ENCODE measurements around the gene ITGA7.

The ITGA7 gene

DNA sequence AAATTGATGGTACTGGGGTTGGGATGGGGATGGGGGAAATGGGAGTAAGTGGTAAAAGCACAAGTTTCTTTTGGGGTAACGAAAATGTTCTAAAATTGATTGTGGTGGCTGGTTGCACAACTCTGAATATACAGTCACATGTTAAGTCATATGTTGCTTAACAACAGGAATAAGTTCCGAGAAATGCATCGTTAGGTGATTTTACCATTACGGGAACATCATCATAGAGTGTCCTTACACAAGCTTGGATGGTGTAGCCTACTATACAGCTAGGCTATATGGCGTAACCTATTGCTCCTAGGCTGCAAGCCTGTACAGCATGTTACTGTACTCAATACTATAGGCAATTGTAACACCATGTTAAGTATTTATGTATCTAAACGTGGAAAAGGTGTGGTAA, 31.0 kb downstream of the ITGA7 start:
- peak; percentile 14 for DNase-seq

- no peak for DNase-seq
Observed at GRCh38 chr12:55675666-55676065, 32.0 kb downstream of the ITGA7 start.

GRCh38 chr12:55673638-55674037, 34.1 kb downstream of the ITGA7 start:
- DNase-seq = no peak

DNA sequence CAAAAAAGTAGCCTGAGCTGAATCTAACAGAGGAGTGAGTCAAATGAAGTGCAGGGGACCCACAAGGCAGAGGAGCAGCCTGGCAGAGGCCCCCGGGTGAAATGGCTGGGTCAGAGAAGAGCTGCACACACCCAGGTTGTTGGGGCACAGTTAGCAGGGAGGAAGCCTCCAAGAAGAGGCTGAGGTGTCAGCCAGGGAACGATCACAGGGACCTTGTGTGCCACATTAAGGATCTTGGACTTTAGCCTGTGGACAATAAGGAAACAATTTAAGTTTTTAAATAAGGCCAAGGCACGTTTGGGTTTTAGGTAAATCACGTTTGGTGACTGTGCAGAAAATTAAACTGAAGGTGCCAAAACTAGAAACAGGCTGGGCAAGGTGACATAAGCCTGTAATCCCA, 36.0 kb downstream of the ITGA7 start:
- DNase-seq = no peak

DNA sequence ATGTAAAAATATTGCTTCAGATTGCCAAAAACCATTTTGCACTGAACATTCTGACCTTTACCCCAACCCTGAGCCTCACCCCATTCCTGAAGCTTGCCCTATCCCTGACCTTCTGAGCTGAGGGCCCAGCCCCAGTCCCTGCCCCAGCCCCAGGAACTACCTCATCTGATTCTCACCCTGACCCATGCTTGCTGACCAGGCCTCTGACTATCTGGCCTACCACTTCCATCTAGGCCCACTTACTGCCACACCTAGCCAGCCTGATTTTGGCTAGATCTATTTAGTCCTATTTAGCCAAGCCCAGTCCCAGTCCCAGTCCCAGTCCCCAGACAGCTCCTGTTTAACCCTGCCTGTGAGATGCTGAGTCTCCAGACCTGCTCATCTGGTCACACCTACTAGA, 37.4 kb downstream of the ITGA7 start:
- DNase-seq = no peak

GRCh38 chr12:55666508-55666907, 41.2 kb downstream of the ITGA7 start:
- DNase-seq = no peak

GRCh38 chr12:55664826-55665225, 42.9 kb downstream of the ITGA7 start:
- DNase-seq = no peak

DNA sequence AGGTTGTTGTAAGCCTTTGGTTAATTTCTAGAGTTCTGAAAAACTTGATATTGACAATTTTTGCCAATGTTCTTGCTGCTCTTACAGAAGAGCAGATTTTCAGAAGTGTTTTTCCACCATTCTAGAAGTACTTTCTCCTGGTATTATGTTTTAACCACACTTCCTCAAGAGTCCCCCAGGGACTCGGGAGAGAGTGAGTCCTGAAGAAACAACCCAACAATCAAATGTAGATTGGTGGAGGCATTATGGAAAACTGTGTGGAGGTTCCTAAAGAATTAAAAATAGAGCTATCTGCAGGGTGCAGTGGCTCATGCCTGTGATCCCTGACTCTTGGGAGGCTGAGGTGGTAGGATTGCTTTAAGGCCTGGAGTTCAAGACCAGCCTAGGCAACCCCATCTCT, 44.3 kb downstream of the ITGA7 start:
- DNase-seq = no peak

GRCh38 chr12:55659486-55660385, 48.0 kb downstream of the ITGA7 start:
- peak; percentile 71 for DNase-seq

DNA sequence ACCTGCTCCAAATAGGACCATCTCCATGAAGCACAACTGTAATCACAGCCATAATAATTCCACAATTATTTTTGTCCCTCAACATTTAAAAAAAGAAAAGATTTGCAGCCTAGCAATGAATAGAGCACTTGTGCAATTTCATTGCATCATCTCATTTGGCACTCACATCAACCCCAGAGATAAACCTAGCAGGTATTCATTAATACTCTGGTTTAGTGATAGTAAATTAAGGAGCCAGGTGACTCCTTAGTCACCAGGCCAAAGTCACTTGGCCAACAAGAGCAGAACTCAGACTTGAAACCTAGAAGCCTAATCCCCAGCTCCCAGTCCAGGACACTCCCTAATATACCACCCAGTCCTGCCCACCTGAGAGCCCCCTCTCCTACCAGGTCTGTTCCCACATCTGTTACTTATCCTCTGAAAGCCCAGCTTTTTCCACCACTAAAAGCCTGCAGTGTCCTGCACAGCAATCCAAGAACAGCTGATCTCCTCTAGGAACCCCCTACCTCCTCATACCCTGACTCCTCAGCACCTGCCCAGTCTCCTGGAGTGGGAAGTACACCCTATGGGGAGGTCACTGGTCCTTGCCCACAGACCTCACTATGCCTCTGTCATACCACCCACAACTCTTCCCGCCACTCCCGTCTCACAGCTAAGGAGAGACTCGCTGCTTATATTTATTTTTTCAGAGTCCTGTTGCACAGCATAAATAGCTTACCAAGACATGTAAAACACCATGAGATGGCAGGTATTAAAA, 48.9 kb downstream of the ITGA7 start:
- no peak for DNase-seq

GRCh38 chr12:55658212-55658611, 49.5 kb downstream of the ITGA7 start:
- no peak for DNase-seq

DNA sequence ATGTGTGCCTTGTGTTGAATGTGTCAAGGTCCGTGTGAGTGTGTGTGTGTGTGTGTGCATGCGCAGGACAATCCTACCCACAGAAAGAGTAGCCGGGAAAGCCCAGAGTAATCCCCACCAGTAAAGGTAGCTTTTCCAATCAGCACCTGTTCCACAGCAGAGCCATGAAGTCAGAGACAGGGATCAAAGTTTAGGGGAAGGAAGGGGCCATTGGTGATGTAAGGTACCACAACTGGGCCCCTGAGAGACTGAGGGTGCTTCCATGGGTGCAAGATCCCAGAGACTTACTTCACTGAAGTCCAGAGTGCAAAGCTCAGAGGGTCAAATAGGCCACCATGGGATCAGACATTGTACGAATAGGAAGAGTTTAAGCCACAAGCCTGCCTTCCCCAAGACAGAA, 50.5 kb downstream of the ITGA7 start:
- DNase-seq = no peak

- DNase-seq = no peak
Observed at GRCh38 chr12:55654511-55655214, 53.0 kb downstream of the ITGA7 start.

- DNase-seq = peak; percentile 52
Observed at GRCh38 chr12:55653031-55653430, 54.7 kb downstream of the ITGA7 start.

DNA sequence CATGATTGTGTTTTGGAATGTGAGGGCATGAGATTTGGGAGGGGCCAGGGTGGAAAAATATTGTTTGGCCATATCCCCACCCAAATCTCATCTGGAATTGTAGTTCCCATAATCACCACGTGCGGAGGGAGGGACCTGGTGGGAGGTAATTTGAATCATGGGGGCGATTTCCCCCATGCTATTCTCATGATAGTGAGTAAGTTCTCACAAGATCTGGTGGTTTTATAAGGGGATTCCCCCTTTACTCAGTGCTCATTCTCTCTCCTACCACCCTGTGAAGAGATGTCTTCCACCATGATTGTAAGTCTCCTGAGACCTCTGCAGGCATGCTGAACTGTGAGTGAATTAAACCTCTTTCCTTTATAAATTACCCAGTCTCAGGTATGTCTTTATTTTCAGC, 55.4 kb downstream of the ITGA7 start:
- no peak for DNase-seq

- no peak for DNase-seq
Observed at GRCh38 chr12:55651299-55651683, 56.4 kb downstream of the ITGA7 start.

GRCh38 chr12:55650620-55651298, 56.9 kb downstream of the ITGA7 start:
- peak; percentile 50 for DNase-seq

- DNase-seq = no peak
Observed at GRCh38 chr12:55647027-55647426, 60.7 kb downstream of the ITGA7 start.

DNA sequence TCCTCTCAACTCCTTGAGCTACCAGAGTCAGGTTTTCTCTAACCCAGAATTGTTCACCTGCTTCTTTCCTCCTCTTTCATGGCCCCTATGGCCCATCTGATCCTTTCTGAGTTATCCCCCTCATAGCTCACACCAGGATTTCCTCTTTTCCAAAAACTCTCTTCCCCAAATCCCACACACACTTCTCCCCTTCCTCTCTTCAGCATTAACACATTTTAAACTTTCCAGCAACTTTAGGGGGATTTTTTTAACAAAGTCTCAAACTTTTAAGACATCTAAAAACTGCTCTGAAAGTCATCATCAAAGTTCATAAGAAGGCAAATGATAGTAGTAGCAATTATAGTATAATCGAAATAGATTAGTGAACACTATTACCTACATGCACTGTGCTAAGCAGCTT, 63.1 kb downstream of the ITGA7 start:
- DNase-seq = no peak

DNA sequence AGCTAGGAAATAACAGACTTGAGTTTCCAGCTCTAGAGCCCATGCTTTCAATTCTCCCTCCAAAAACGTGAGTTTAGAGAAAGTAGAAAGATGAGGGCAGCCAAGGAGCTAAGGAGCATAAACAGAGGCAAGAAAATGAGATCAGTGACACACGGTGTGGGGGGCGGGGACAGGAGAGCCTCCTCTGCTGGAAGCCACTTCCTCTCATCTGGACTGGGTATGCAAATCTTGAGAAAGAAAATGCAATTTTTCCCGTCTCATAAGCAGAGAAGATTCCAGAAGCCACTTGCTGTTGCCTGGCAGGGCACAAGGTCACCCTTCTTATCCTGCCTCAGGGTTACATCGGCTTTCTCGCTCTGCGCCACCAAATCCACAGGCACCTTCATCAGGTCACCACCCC, 65.0 kb downstream of the ITGA7 start:
- DNase-seq = peak; percentile 39

GRCh38 chr12:55642267-55642666, 65.4 kb downstream of the ITGA7 start:
- peak; percentile 78 for DNase-seq

DNA sequence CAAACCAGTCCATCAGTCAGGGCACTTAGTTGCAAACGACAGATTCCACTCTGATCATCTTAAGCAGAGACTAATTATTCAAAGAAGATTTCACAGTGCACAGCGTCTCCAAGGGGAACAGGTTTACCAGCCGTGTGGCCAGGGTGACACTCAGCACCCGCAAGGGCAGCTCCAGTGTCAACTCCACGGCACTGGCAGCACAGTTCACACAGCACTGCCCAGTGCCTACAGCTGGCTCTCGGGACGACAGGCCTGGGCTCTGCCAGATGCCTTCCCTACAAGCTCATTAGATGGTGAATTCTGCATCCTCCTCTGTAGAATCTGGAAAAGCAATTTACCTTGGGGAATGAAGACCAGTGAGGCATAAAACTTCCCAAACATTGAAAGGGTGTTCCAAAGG, 66.1 kb downstream of the ITGA7 start:
- DNase-seq = no peak

DNA sequence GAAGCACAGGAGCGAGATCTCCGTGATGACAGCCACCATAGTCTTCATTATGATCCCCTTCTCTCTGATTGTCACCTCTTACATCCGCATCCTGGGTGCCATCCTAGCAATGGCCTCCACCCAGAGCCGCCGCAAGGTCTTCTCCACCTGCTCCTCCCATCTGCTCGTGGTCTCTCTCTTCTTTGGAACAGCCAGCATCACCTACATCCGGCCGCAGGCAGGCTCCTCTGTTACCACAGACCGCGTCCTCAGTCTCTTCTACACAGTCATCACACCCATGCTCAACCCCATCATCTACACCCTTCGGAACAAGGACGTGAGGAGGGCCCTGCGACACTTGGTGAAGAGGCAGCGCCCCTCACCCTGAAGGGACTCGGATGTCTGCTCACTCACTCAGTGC, 70.2 kb downstream of the ITGA7 start:
- DNase-seq = no peak

Measured in hematopoietic multipotent progenitor cell treated with erythropoietin and hydrocortisone succinate and interleukin-3 and kit ligand, for 4 days (in vitro differentiated cells).